HT-29 (cell line): ENCODE results near the gene GDAP1L1. TPM values are rescaled to one million over a fixed set of nuclear protein-coding genes. Genes with fewer than 3 reads are reported as not detected.
"Not testable (repeated sequence)": the region's sequence is repeated elsewhere in the genome, so short reads cannot be mapped to it uniquely, and the experiment has no call there.

Experiments
- DNase-seq: peaks from one replicate; pipeline ENCODE4 v3.0.0-alpha.2; 2015; ENCODE audit warnings: low spot score
- total RNA-seq: library from RNA; depleted of rRNA; stranded (reverse); fragments of >200 nt; shearing (Covaris generic); gene quantifications from 2 replicates; pipeline ENCODE4 v1.2.3, GENCODE V29; 2014; rRNA removed

Gene GDAP1L1
- total RNA-seq, 1 experiment from 2014 or later, result not detected

DNA sequence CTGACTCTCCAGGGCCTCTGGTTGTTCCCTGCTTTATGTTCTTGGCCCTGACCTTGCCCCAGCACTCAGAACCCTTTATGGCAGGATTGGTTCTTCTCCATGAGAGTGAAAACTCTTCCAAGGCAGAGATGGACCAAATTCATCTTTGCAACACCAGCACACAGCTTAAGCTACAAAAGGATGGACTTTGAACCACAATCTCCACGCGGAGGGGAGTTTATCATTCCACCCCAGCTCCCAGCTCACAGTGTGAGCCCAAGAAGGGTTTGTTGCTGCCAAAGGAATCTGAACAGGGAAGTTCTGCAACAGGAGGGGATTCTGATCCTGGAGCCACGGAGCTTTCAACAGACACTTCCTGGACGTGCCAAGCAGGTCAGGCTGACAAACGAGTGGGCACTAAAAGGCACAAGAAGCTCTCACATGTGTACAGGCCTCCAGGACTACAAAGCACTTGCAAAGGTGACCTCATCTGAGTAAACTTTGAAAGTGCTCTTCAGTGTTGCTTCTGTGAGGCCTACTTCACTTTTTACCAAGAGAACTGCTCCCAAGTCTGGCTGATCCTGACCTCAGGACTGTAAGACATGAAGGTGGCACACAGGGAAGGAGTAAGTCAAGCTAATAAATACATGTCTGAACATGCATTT lies 55.0 kb downstream of the GDAP1L1 start:
- DNase-seq, result peak; percentile 52

DNA sequence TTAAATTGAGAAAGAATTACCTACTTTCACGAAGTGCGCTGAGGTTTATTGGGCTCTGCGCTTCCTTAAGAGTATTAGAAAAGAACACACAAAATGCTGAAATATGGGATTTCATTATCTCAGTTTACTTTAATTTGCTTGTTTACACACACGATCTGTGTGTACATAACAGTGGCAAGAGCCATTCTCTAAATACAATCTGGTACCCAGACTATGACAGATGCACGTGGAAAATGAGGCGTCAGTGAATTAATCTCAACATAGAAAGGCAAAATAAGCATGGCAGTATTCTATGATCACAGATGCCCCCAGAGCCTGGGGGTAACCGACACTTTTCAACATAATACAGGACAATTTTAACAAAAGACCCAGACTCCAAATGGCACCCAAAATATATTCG lies 55.6 kb downstream of the GDAP1L1 start:
- no peak for DNase-seq

DNA sequence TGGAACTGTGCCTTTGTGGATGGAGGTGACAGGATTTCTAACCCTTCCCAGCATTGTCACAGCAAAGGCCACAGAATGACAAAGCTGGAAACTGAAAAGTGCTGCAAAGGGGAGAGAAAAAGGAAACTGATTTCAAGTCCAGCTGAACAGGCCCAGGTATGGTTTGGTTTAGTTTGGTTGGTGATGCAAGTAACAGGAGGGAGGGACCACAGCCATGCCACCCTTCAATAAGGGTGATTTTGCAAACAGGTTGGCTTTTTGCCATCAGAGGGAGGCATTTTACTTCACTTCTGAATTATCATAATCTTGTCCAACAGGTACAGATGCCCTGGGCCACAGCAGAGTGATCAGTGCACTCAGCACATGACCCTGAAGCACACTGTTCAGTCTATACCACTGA lies 57.3 kb downstream of the GDAP1L1 start:
- DNase-seq, result no peak

DNA sequence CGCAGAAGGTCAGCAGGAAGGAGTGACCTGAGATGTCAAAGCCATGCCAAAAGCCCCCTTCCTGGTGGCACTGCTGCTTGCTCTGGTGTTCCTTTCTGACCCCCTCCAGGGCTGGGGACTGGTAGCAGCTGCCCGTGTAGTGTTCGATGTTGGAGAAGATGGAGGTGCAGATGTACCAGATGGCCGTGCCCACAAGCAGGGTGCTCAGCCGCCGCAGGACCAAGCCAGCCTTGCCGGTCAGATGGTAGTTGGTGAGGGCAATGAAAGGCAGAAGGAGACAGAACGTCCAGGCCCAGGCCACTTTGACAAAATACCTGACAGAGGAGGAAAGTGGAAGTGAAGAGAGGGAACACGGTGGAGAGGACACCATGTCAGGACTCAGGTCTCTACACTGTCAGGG lies 59.8 kb downstream of the GDAP1L1 start:
- no peak for DNase-seq

DNA sequence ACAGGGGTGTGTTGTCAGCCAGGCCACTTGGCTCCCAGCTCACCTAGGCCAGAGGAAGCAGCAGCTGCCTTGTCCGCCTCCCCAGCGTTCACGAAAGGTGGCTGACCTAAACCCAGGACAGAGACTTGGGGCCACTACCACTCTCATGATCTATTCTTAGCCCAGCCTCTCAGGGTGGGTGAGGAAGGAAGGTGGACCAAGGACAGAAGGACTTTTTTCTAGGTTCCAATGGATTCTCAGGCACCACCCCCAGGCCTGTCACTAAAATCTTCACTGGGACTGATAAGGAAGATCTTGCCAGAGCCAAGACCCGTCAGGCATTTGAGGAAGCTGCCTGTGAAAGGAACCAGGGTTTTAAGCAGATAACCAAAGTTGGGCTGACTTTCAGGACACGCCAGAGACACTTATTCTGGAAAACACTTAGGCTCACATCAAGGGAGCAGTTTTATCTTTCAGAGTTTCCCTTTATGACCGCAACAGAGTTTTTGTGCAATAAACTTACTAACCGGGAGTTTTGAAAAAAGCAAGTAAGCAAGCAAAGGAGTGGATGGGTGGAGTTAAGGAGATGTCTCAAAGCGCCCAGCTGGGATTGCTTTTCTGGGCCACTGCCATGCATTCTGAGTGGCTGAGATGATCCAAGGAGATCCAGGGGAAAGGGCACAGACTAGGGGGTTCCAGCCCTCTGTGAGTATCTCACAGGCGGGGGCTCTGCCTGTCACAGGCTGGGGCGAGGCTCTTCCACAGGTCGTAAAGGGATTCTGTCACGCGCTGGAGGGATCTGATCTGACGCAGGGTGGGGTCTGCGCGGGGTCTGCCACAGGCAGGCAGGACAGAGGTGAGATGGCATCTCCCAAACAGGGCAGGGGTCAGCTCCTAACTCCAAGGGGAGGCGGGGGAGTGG lies 62.9 kb downstream of the GDAP1L1 start:
- no peak for DNase-seq

DNA sequence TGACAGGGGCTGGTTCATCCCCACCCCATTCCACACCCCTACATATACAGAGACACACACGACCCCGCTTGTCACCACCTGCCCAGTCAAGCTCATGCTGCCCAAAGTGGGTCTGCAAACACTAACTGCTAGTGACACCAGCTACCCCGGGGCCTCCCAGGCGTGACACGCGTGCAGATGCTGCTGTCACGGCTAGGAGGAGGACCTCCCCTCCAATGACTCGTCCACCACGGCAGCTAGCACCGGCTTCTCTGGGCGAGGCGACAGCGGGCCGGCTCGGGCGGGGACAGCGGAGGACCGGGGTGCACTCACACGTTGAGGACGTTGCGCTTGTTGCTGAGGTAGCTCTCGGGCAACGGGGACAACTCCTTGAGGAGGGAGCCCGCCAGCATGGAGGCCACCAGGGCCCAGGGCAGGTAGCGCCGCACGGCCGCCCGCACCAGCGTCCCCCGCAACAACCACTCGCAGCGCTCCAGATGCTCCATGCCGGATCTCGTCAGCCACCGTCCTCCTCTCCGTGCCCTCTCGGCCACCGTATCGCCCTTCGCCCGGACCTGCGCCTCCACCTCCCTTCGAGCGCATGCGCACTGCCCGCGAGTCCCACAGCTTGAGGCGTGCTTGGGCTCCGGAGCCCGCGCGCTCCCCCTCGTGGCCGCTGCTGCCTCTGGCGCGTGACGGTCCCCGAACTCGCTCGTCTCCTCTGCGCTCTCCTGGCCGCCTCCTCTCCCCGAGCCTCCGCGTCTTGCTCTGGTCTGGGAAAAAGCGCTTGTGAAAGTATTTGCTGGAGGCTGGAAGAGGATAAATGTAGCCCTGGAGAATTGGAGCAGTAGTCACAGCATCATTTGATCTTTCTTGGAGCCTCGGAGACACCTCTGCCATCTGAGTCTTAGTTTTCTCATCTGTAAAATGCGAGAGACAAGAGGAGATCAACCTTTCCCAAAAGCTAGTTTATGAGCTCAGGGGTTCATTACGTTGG lies 63.8 kb downstream of the GDAP1L1 start, which contains the start of gene FITM2:
TSS of gene FITM2 (minus strand) at position 539 of the 976 bp plus-strand sequence. CDS start at position 485, 54 bp downstream.
- DNase-seq, result peak; percentile 99

DNA sequence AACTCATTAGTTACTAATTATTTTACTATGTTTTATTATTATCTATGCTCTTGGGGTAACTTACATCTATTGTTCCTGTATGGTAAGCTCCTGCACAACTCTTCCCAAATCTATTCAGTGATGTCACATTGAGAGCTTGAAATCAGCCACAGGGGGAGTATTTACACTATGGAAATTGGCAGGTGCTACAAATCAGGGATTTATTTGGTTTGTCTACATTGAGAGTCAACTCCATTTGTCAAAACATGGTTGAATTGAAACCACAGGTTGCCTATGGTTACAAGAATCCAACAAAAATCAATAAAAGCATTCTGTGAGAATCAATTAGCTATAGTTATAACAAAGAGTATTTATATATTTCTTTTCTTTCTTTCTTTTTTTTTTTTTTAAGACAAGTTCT lies 67.8 kb downstream of the GDAP1L1 start:
- DNase-seq, result no peak

DNA sequence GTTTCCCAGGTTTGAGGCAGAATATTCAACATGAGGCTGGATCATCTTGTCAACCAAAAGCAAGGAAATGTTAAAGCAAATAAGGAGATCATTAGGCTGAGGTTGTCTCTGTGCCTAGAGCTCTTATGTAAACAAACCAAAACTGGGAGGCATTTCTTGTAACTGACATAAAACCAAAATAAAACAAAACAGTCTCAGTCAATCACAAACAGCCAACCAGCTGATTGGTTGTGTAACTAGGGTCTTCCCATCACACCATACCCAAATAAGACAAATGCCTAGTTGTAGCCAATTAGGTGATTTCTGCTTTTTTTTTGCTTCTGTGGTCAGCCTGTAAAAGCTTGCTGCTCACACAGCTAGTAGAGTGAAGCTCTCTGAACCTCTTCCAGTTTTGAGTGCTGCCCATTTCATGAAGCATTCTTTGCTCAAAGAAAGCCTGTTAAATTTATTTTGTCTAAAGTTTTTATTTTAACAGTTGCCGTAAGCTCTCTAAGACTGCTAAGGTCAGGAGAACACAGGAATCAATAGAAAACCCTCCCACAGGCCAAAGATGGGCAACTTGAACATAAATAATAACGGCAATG lies 72.8 kb downstream of the GDAP1L1 start:
- DNase-seq, result no peak

DNA sequence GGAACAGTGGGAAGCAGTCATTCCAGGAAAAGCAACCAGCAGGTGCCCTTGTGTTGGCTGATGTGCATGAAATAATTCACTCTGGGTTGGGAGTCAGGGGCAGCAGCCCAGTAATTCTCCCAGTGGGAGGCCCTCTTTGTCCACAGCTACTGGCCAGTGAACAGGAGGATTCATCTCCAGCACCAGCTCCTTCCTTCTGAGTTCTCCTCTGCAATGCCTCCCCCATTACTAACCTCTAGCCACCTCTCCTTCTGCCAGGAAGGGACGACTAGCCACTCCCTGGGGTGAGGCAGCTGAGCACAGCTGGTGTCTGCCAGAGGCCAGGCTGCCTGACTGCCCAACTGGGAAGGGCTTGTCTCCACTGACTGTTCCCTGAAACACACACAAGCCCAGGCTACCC lies 77.2 kb downstream of the GDAP1L1 start:
- no peak for DNase-seq

DNA sequence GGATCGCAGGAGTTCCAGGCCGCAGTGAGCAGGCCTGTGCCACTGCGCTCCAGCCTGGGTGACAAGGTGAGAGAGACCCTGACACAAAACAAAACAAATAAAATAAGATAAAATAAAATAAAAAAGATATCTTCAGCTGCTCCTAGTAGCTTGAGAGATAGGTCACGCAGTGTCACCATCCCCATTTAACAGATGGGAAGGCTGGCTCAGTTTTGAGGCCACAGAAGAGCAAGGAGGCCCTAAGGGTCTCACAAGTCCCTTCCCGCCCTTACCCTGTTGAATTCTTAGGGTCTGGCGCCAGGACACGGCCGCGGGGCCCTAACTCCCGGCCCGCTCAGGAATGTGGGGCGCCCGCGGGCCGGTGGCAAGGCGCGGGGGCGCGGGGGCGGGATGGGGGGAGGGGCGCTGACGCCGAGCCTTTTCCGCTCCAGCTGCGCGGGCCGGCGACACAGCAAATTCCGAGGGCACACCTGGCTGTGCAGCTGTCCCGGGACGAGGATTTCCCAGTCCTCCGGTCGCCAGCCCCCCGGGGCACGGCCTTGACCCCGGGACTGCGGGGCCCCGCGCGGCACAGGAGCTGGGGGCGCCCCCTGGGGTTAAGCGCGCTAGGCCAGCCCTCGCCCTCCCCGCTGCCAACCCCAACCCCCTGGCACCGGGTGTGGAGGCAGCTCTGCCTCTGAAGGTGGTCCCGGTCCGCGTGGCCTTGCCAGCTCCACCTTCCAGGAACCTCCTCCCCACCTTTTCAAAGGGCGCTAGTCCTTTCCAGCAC lies 79.5 kb downstream of the GDAP1L1 start:
- DNase-seq, result no peak

DNA sequence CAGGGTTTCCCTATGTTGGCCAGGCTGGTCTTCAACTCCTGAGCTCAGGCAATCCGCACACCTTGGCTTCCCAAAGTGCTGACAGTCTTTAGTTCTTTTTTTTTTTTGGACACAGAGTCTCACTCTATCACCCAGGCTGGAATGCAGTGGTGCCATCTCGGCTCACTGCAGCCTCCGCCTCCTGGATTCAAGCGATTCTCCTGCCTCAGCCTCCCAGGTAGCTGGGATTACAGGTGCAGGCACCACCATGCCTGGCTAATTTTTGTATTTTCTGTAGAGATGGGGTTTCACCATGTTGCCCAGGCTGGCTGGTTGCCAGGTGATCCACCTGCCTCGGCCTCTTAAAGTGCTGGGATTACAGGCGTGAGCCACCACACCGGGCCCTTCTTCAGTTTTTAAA lies 80.6 kb downstream of the GDAP1L1 start:
- not testable (repeated sequence) for DNase-seq

DNA sequence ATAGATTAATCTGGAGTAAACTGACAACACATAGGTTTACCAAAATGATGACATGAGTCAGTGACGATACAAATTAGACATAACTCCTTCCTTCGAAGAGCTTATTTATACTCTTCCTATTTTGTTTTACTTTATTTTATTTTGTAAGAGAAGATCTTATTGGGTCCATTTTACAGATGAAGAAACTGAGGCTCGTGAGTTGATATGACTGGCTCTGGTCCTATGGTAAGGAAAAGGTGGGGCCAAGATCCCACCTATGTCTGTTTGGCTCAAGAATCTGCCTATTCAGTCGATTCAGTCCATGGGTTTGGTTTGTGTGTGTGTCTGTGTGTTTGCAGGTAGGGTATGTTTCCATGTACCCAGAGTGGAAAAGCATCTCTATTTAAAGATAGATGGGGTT lies 81.3 kb downstream of the GDAP1L1 start:
- DNase-seq, result no peak

Other genes starting within 250 kb of the GDAP1L1 start
- 0.03 and 0.18 TPM in 2 replicates for gene JPH2, start 60.1 kb upstream of the GDAP1L1 start, total RNA-seq
- gene OSER1, start 36.5 kb upstream of the GDAP1L1 start, total RNA-seq, result 44.3 and 46.3 TPM in 2 replicates
- 4.5 and 6.7 TPM in 2 replicates for gene FITM2, start 63.9 kb downstream of the GDAP1L1 start, total RNA-seq
- not detected in 2 replicates for gene R3HDML, start 89.7 kb downstream of the GDAP1L1 start, total RNA-seq
- 63.8 and 70.7 TPM in 2 replicates for gene HNF4A, start 108.4 kb downstream of the GDAP1L1 start, total RNA-seq
- 4.7 and 4.8 TPM in 2 replicates for gene TTPAL, start 228.6 kb downstream of the GDAP1L1 start, total RNA-seq